Measurements from ENCODE around the gene CLASP2.

DNA sequence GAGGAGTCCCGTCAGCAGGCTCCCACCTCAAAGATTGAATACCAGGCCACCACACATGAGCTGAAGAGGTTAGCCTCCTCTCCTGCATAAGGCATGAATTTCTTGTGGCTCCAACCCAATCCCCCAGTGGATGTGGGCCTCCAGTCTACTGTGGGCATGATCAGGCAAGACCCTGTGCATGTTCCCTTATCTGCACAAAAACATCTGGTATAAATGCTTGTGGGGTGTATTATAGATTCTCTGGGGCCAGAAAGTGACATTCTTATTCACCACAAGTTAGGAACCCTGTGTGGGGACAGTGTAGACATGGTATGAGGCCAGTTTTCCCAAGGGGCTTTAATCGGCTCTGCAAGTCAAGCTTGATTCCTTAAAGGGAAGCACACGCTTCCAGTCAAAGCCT lies 259.6 kb downstream of the CLASP2 start:
- TF ChIP-seq, protein P1, sequence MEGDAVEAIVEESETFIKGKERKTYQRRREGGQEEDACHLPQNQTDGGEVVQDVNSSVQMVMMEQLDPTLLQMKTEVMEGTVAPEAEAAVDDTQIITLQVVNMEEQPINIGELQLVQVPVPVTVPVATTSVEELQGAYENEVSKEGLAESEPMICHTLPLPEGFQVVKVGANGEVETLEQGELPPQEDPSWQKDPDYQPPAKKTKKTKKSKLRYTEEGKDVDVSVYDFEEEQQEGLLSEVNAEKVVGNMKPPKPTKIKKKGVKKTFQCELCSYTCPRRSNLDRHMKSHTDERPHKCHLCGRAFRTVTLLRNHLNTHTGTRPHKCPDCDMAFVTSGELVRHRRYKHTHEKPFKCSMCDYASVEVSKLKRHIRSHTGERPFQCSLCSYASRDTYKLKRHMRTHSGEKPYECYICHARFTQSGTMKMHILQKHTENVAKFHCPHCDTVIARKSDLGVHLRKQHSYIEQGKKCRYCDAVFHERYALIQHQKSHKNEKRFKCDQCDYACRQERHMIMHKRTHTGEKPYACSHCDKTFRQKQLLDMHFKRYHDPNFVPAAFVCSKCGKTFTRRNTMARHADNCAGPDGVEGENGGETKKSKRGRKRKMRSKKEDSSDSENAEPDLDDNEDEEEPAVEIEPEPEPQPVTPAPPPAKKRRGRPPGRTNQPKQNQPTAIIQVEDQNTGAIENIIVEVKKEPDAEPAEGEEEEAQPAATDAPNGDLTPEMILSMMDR (IDR thresholded peaks at IDR 0.05), result no peak
- TF ChIP-seq EP300 (IDR thresholded peaks at IDR 0.05) (no peak), POLR2A (IDR thresholded peaks at IDR 0.05) (no peak)
